ENCODE results near the gene SETBP1.

The SETBP1 gene

GRCh38 chr18:45086777-45087176 is 406.1 kb downstream of the SETBP1 start:
- DNase-seq (ENCODE audit: low read depth): no peak
- TF ChIP-seq, protein P1, sequence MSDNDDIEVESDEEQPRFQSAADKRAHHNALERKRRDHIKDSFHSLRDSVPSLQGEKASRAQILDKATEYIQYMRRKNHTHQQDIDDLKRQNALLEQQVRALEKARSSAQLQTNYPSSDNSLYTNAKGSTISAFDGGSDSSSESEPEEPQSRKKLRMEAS (IDR thresholded peaks at IDR 0.05; ENCODE audit: low read depth, low read length): no peak
- TF ChIP-seq POLR2A (IDR thresholded peaks at IDR 0.05; ENCODE audit: extremely low read depth, insufficient read length) (no peak), MYC (IDR thresholded peaks at IDR 0.05; ENCODE audit: low read depth, low read length) (no peak)
- TF ChIP-seq, protein P2, sequence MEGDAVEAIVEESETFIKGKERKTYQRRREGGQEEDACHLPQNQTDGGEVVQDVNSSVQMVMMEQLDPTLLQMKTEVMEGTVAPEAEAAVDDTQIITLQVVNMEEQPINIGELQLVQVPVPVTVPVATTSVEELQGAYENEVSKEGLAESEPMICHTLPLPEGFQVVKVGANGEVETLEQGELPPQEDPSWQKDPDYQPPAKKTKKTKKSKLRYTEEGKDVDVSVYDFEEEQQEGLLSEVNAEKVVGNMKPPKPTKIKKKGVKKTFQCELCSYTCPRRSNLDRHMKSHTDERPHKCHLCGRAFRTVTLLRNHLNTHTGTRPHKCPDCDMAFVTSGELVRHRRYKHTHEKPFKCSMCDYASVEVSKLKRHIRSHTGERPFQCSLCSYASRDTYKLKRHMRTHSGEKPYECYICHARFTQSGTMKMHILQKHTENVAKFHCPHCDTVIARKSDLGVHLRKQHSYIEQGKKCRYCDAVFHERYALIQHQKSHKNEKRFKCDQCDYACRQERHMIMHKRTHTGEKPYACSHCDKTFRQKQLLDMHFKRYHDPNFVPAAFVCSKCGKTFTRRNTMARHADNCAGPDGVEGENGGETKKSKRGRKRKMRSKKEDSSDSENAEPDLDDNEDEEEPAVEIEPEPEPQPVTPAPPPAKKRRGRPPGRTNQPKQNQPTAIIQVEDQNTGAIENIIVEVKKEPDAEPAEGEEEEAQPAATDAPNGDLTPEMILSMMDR (IDR thresholded peaks at IDR 0.05; ENCODE audit: low read depth, low read length): no peak

GRCh38 chr18:45090526-45091140 is 409.9 kb downstream of the SETBP1 start:
- TF ChIP-seq POLR2A (IDR thresholded peaks at IDR 0.05; ENCODE audit: extremely low read depth, insufficient read length): no peak
- no peak for DNase-seq (ENCODE audit: low read depth)
- no peak overlapping the region for H3K4me3 ChIP-seq (ENCODE audit: low read depth, low read length)

More at GRCh38 chr18:45086777-45087176, 406.1 kb downstream of the SETBP1 start:
- no peak overlapping the region for H3K4me3 ChIP-seq (ENCODE audit: low read depth, low read length)

DNA sequence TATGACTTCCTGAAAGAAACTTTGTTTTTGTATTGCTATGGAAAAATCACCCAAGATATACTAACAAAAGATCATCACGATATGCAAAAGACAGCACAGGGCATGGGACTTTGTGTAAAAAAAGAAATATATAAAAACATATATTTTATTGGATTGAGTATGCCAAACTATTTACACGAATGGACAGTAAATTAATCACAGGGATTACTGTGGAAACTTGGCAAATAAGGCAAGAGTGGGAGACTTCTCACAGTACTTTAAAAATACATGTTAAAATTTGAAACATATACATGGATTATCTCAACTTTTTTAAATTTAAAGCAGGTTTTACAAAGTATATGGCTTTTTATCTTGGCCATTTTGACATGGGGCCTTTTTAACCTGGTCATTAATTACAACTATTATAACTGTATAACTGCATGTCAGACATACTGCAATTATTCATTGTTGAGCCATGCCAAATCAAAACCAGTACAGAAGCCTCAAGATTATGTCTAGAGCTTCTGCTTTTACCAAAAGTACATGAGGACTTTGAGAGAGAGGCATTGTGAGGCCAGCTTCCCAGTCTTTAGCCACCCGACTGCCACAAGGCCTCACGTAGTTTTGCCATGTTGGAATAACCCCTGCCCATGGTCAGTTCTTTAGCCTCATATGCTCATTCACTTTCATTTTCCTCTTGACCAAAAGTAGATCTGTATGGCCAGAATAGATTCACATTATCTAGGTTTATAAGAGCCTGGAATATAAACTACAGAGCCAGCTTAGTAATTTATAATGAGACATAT is 419.8 kb downstream of the SETBP1 start:
- DNase-seq (ENCODE audit: low read depth): no peak
- no peak overlapping the region for H3K4me3 ChIP-seq (ENCODE audit: low read depth, low read length)
- TF ChIP-seq POLR2A (IDR thresholded peaks at IDR 0.05; ENCODE audit: extremely low read depth, insufficient read length) (no peak), MYC (IDR thresholded peaks at IDR 0.05; ENCODE audit: low read depth, low read length) (no peak)
- TF ChIP-seq, protein P1 (IDR thresholded peaks at IDR 0.05; ENCODE audit: low read depth, low read length): no peak

DNA sequence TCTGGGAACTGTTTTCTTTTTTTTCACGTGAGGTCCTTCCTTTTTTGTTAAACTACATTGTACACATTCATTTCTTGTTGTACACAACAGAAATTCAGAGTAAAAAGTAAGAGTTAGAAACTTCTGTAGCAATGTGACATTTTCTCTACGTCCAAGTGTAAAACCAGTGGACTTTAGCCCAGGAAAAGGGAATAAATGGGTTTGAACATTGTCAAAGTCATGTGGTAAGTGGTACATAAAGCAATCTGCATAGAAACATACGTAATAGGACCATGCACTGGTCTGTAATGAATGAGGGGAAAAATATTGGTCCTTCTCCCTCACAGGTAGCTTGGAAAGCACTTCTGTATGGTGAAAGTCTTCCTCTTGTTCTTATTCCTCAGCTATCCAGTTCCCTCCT is 421.4 kb downstream of the SETBP1 start:
- TF ChIP-seq, protein P2 (IDR thresholded peaks at IDR 0.05; ENCODE audit: low read depth, low read length): no peak
- TF ChIP-seq, protein P1 (IDR thresholded peaks at IDR 0.05; ENCODE audit: low read depth, low read length): no peak
- TF ChIP-seq POLR2A (IDR thresholded peaks at IDR 0.05; ENCODE audit: extremely low read depth, insufficient read length) (no peak), MYC (IDR thresholded peaks at IDR 0.05; ENCODE audit: low read depth, low read length) (no peak)
- no peak overlapping the region for H3K4me3 ChIP-seq (ENCODE audit: low read depth, low read length)
- no peak for DNase-seq (ENCODE audit: low read depth)

- no peak overlapping the region for H3K4me3 ChIP-seq (ENCODE audit: low read depth, low read length)
- TF ChIP-seq, protein P2 (IDR thresholded peaks at IDR 0.05; ENCODE audit: low read depth, low read length): no peak
- TF ChIP-seq MYC (IDR thresholded peaks at IDR 0.05; ENCODE audit: low read depth, low read length) (no peak), POLR2A (IDR thresholded peaks at IDR 0.05; ENCODE audit: extremely low read depth, insufficient read length) (no peak)
- TF ChIP-seq, protein P1 (IDR thresholded peaks at IDR 0.05; ENCODE audit: low read depth, low read length): no peak
- DNase-seq (ENCODE audit: low read depth): peak; percentile 51
These were observed 422.2 kb downstream of the SETBP1 start for GRCh38 chr18:45102863-45103262.

GRCh38 chr18:45103319-45104048 is 422.8 kb downstream of the SETBP1 start:
- no peak overlapping the region for H3K4me3 ChIP-seq (ENCODE audit: low read depth, low read length)
- DNase-seq (ENCODE audit: low read depth): peak; percentile 53
- TF ChIP-seq, protein P2 (IDR thresholded peaks at IDR 0.05; ENCODE audit: low read depth, low read length): no peak
- TF ChIP-seq, protein P1 (IDR thresholded peaks at IDR 0.05; ENCODE audit: low read depth, low read length): no peak
- TF ChIP-seq MYC (IDR thresholded peaks at IDR 0.05; ENCODE audit: low read depth, low read length): no peak
- TF ChIP-seq POLR2A (IDR thresholded peaks at IDR 0.05; ENCODE audit: extremely low read depth, insufficient read length): no peak

All from NB4 (cell line).